Spleen (tissue), 7 donors: ENCODE data around the gene SSH2.
"Not testable (repeated sequence)": the region's sequence is repeated elsewhere in the genome, so short reads cannot be mapped to it uniquely, and the experiment has no call there.

Experiments
- POLR2A ChIP-seq, 3 donors: fragments of 450-650 bp; IDR thresholded peaks; one replicate each; pipeline ENCODE4 v1.5.1; 2017; ENCODE audit warnings: antibody characterized with exemption in 3 of 3, mild to moderate bottlenecking in 1 of 3
- POLR2AphosphoS5 ChIP-seq, 3 donors: sonication (generic); formaldehyde crosslinking; IDR thresholded peaks; one replicate each; pipeline ENCODE4 v1.5.1; 2017; ENCODE audit warnings: antibody characterized with exemption in 3 of 3
- TF ChIP-seq, protein P1 (sequence below), 11 experiments: fragments of 200-600 bp in 7 of 11; fragments of 450-650 bp in 4 of 11; sonication (generic) in 4 of 11; IDR thresholded peaks in 8 of 11; conservative IDR thresholded peaks in 3 of 11; 1 replicate in 7 of 11; 2 replicates in 4 of 11; pipeline versions ENCODE4 v1.4.0 to v1.8.0; 2016 to 2021; ENCODE audit warnings: antibody characterized with exemption in 11 of 11, inconsistent platforms in 4 of 11, mild to moderate bottlenecking in 1 of 11
- donor health status: DM: no; HTN: no; CAD: no; lungs with moderate emphysema.
- donor health status: DM: no; HTN: no; CAD: no.
- donor health status: DM: no; HTN: no; CAD: no.

DNA sequence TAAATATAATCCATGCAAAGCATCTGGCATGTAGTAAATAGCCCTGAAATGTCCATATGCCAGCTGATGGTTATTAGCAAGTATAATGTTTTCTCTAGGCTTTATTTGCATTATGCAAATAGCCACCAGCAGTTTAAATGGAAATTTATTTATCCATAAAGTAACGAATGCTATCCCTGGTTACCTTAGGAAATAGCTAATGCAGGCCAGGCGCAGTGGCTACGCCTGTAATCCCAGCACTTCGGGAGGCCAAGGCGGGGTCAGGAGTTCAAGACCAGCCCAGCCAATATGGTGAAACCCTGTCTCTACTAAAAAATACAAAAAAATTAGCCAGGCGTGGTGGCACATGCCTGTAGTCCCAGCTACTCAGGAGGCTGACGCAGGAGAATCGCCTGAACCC, 254.1 kb downstream of the SSH2 start:
- TF ChIP-seq, protein P1, sequence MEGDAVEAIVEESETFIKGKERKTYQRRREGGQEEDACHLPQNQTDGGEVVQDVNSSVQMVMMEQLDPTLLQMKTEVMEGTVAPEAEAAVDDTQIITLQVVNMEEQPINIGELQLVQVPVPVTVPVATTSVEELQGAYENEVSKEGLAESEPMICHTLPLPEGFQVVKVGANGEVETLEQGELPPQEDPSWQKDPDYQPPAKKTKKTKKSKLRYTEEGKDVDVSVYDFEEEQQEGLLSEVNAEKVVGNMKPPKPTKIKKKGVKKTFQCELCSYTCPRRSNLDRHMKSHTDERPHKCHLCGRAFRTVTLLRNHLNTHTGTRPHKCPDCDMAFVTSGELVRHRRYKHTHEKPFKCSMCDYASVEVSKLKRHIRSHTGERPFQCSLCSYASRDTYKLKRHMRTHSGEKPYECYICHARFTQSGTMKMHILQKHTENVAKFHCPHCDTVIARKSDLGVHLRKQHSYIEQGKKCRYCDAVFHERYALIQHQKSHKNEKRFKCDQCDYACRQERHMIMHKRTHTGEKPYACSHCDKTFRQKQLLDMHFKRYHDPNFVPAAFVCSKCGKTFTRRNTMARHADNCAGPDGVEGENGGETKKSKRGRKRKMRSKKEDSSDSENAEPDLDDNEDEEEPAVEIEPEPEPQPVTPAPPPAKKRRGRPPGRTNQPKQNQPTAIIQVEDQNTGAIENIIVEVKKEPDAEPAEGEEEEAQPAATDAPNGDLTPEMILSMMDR (IDR thresholded peaks at IDR 0.05 in 8 of 11, conservative IDR thresholded peaks at IDR 0.05 in 3 of 11), result not testable (repeated sequence)
- peak in 1 of 3 donors; percentile 31 for TF ChIP-seq POLR2AphosphoS5 (IDR thresholded peaks at IDR 0.05)
- TF ChIP-seq POLR2A (IDR thresholded peaks at IDR 0.05), result not testable (repeated sequence)
